Ovary (tissue), 9 donors: Measurements from ENCODE around the gene TRIP6. TPM values are rescaled to one million over a fixed set of nuclear protein-coding genes. Genes with fewer than 3 reads are reported as not detected.
"Not testable (repeated sequence)": the region's sequence is repeated elsewhere in the genome, so short reads cannot be mapped to it uniquely, and the experiment has no call there.

Source experiments
- DNase-seq, 5 donors: peaks; one replicate each; pipeline ENCODE4 v3.0.0-alpha.2; 2019 to 2020
- H3K27ac ChIP-seq, 2 donors: fragments of 200-600 bp; one replicate each; pipeline versions ENCODE4 v1.5.1 to v1.8.0; 2019 to 2022
- H3K27me3 ChIP-seq: fragments of 200-600 bp; one replicate; pipeline ENCODE4 v1.8.0; 2022
- H3K36me3 ChIP-seq: fragments of 200-600 bp; sonication (generic); one replicate; pipeline ENCODE4 v1.5.1; 2019
- H3K4me1 ChIP-seq: one replicate; pipeline ENCODE4 v1.8.1; 2013; ENCODE audit warnings: mild to moderate bottlenecking, moderate library complexity; ENCODE audit not compliant: insufficient read depth
- H3K4me3 ChIP-seq: fragments of 200-600 bp; sonication (generic); one replicate; pipeline ENCODE4 v1.5.1; 2017
- H3K9me3 ChIP-seq, 2 donors: fragments of 200-600 bp in 1 of 2; sonication (generic) in 1 of 2; one replicate each; pipeline versions ENCODE4 v1.5.1 to v1.8.1; 2013 to 2019; ENCODE audit warnings: mild to moderate bottlenecking in 1 of 2, moderate library complexity in 1 of 2
- EP300 ChIP-seq: sonication (generic); formaldehyde crosslinking; IDR thresholded peaks from one replicate; pipeline ENCODE4 v1.6.1; 2017; ENCODE audit warnings: antibody characterized with exemption
- POLR2A ChIP-seq: fragments of 450-650 bp; IDR thresholded peaks from one replicate; pipeline ENCODE4 v1.6.1; 2017; ENCODE audit warnings: antibody characterized with exemption, mild to moderate bottlenecking, moderate library complexity
- WGBS, 3 donors: extraction: QIAGEN DNeasy Blood & Tissue Kit in 1 of 3; methylation state at CpG; one replicate each; pipeline versions ENCODE4 v1.1.5 to v1.1.7; 2013 to 2017; 5-methylcytosine and 5-hydroxymethylcytosine counted together
- intact Hi-C, 4 donors: fragments of 100-400 bp; cut with DNase I; formaldehyde crosslinking; loops; one replicate each; pipeline versions ENCODE4 v1.11.0 to v1.15.1; 2022 to 2023
- polyA plus RNA-seq, 2 donors: library from polyadenylated mRNA; stranded (reverse); fragments of 200-250 nt in 1 of 2; fragments of 350-450 nt in 1 of 2; fragmentation: Illumina TruSeq in 1 of 2; extraction: RNeasy Lipid Tissue Mini Kit (QIAGEN cat#74804) in 1 of 2; gene quantifications; one replicate each; pipeline ENCODE4 v1.2.3, GENCODE V29; 2013 to 2014
- total RNA-seq, 7 donors: library from RNA; depleted of rRNA in 2 of 7; stranded (reverse); fragments of >200 nt in 2 of 7; fragmentation: NEBNext Ultra II Directional in 3 of 7; extraction: Animal tissue kit (Norgen Biotek cat#: 25700) in 3 of 7; gene quantifications; one replicate each; pipeline versions ENCODE4 v1.1.0 to v1.2.4, GENCODE V29; 2016 to 2023
- TF ChIP-seq, protein P1 (sequence below), 3 donors: fragments of 450-650 bp in 2 of 3; fragments of 200-600 bp in 1 of 3; IDR thresholded peaks; one replicate each; pipeline versions ENCODE4 v1.5.1 to v1.8.0; 2016 to 2022; ENCODE audit warnings: antibody characterized with exemption in 3 of 3, mild to moderate bottlenecking in 1 of 3
- donor health status: DM: no; HTN: no; CAD: no; lungs with moderate emphysema.
- donor health status: DM: no; HTN: no; CAD: no.
- donor health status: Bipolar disorder and iron deficiency.
- donor health status: DM: yes; HTN: yes; CAD: no.
- donor health status: DM: no; HTN: no; CAD: no.
- donor health status: DM: yes; HTN: yes; CAD: no.

TRIP6 gene
- total and polyA plus RNA-seq, 9 donors: 17.3 to 98.8 (median 72.5) TPM

DNA sequence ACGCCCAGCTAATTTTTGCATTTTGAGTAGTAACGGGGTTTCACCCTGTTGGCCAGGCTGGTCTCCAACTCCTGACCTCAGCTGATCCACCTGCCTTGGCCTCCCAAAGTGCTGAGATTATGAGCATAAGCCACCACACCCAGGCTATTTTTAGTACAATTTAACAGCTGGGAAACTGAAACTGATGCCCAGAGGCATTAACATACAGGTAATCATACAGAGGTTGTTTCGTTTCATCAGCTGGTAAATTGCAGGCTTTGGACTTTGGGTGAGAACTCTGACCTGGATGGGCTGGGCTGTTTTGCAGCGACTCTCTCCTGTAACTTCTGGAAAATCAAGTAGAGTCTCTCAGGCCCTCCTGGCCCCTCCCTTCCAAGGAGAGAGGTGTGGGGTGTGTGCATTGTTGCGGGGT lies 34.7 kb downstream of the TRIP6 start:
- Histone ChIP-seq H3K36me3 (no peaks in the 10 kb centered on the region), H3K9me3 (no peaks in the 10 kb centered on the region), H3K27me3 (no peaks in the 10 kb centered on the region), H3K4me1 (peaks cover 2% of the 10 kb centered on the region), H3K4me3 (no peak overlapping the region), H3K27ac (no peak overlapping the region)
- 66 to 73% (median 72%) methylated on average over 5 of the region's 5 CpGs for WGBS, 3 donors
- intact Hi-C loops: loop anchor here in 1 of 4 donors (5.0 kb wide), 1 partner anchor 155 kb away; no protein-coding TSS in a partner anchor
- DNase-seq: no peak
- TF ChIP-seq EP300: no peak
- no peak for TF ChIP-seq POLR2A
- TF ChIP-seq, protein P1, sequence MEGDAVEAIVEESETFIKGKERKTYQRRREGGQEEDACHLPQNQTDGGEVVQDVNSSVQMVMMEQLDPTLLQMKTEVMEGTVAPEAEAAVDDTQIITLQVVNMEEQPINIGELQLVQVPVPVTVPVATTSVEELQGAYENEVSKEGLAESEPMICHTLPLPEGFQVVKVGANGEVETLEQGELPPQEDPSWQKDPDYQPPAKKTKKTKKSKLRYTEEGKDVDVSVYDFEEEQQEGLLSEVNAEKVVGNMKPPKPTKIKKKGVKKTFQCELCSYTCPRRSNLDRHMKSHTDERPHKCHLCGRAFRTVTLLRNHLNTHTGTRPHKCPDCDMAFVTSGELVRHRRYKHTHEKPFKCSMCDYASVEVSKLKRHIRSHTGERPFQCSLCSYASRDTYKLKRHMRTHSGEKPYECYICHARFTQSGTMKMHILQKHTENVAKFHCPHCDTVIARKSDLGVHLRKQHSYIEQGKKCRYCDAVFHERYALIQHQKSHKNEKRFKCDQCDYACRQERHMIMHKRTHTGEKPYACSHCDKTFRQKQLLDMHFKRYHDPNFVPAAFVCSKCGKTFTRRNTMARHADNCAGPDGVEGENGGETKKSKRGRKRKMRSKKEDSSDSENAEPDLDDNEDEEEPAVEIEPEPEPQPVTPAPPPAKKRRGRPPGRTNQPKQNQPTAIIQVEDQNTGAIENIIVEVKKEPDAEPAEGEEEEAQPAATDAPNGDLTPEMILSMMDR (IDR thresholded peaks at IDR 0.05): no peak

DNA sequence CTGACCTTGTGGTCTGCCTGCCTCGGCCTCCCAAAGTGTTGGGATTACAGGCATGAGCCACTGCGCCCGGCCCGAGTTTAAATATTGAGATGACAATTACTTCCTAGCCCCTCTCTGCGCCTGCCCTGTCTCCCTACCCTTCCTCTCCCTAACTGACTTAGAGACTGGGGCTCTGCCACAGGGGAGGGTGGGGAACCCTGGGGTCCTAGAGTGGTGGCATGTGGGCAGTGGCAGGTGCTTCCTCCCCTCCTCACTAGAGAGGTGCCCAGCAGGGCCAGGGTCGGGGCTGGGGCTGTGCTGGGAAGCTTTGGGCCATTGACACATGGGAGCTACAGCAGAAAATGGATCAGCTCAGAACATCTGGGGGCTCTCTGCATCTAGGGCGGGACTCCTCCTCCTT lies 35.5 kb downstream of the TRIP6 start:
- intact Hi-C loops: loop anchor here in 1 of 4 donors (5.0 kb wide), 1 partner anchor 155 kb away; no protein-coding TSS in a partner anchor
- no peaks in the 10 kb centered on the region for H3K4me1 ChIP-seq
- no peak overlapping the region for H3K27ac ChIP-seq
- TF ChIP-seq, protein P1 (IDR thresholded peaks at IDR 0.05): no peak
- TF ChIP-seq EP300 (no peak), POLR2A (no peak)
- no peak overlapping the region for H3K4me3 ChIP-seq
- no peaks in the 10 kb centered on the region for H3K36me3 ChIP-seq
- no peak for DNase-seq
- 78 to 85% (median 79%) methylated on average over 7 of the region's 7 CpGs for WGBS, 3 donors
- no peaks in the 10 kb centered on the region for H3K27me3 ChIP-seq
- no peaks in the 10 kb centered on the region for H3K9me3 ChIP-seq

DNA sequence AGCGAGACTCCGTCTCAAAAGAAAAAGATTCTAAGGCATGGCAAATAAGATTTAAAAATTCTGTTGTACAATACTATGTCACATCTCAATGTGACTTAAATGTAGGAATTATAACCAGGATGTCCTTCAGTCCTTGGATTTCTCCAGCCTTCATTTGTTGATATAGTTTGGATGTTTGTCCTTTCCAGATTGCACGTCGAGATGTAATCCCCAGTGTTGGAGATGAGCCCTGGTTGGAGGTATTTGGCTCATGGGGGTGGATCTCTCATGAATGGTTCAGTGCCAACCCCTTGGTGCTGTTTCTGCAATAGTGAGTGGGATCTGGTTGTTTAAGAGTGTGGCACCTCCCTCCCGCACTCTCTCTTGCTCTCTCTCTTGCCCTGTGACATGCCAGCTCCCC lies 41.3 kb downstream of the TRIP6 start:
- no peak for TF ChIP-seq EP300
- no peak for TF ChIP-seq POLR2A

DNA sequence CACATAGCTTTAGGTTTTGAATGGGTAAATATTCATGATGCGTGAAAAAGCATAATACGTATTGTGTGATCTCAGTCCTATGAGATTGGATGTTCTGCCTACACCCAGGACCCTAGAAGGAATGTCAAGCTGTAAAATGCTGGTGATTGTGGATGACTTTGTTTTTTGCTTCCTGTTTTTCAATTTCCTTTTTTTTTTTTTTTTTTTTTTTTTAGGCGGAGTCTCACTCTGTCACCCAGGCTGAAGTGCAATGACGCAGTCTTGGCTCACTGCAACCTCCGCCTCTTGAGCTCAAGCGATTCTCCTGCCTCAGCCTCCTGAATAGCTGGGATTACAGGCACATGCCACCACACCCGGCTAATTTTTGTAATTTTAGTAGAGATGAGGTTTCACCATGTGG lies 43.3 kb downstream of the TRIP6 start:
- H3K27ac ChIP-seq, H3K4me3 ChIP-seq, H3K36me3 ChIP-seq, H3K27me3 ChIP-seq, DNase-seq, intact Hi-C loops, H3K4me1 ChIP-seq, H3K9me3 ChIP-seq: not testable (repeated sequence)
- WGBS, 3 donors: 84 to 91% (median 91%) methylated on average over 7 of the region's 7 CpGs

More for the DNA sequence above, 41.3 kb downstream of the TRIP6 start:
- DNase-seq: no peak
- Histone ChIP-seq H3K27ac (no peak overlapping the region), H3K4me1 (no peaks in the 10 kb centered on the region), H3K27me3 (no peaks in the 10 kb centered on the region), H3K9me3 (no peaks in the 10 kb centered on the region), H3K4me3 (no peak overlapping the region), H3K36me3 (no peaks in the 10 kb centered on the region)
- intact Hi-C loops: no loop called here
- 92 to 96% (median 95%) methylated on average over 5 of the region's 5 CpGs for WGBS, 3 donors

DNA sequence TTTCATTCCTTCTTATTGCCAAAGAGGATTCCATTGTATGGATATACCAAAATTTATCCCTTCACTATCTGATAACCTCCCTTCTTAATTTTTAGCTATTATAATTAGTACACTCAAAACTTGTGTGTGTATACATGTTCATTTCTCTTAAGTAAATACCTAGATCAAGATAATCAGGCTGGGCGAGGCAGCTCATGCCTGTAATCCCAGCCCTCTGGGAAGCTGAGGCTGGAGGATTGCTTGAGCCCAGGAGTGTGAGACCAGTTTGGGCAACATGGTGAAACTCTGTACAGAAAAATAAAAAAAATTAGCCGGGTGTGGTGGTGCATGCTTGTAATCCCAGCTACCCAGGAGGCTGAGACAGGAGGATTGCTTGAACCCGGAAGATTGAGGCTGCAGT lies 44.3 kb downstream of the TRIP6 start:
- Histone ChIP-seq H3K36me3 (no peaks in the 10 kb centered on the region), H3K27me3 (no peaks in the 10 kb centered on the region), H3K9me3 (no peaks in the 10 kb centered on the region), H3K27ac (no peak overlapping the region), H3K4me3 (no peak overlapping the region), H3K4me1 (no peaks in the 10 kb centered on the region)
- intact Hi-C loops: no loop called here
- TF ChIP-seq POLR2A: no peak
- no peak for TF ChIP-seq EP300
- TF ChIP-seq, protein P1 (IDR thresholded peaks at IDR 0.05): no peak
- DNase-seq: no peak
- 86 to 90% (median 86%) methylated on average over 3 of the region's 3 CpGs for WGBS, 3 donors
